Measurements from ENCODE around the gene KL. TPM values are rescaled to one million over a fixed set of nuclear protein-coding genes. Genes with fewer than 3 reads are reported as not detected.

The KL gene
- total RNA-seq, 1 donor, result 0.81 TPM

GRCh38 chr13:33018886-33019285 is 2.7 kb downstream of the KL start:
- no peak for DNase-seq (ENCODE audit: low read depth)
- H3K4me3 ChIP-seq (ENCODE audit: low read depth, low read length), result no peak overlapping the region
- TF ChIP-seq CTCF (IDR thresholded peaks at IDR 0.05; ENCODE audit: insufficient read depth, low read length), result no peak

- H3K4me3 ChIP-seq (ENCODE audit: low read depth, low read length), result no peak overlapping the region
- no peak for DNase-seq (ENCODE audit: low read depth)
- TF ChIP-seq CTCF (IDR thresholded peaks at IDR 0.05; ENCODE audit: insufficient read depth, low read length), result no peak
Measured at GRCh38 chr13:33022986-33023385, 6.8 kb downstream of the KL start.

- DNase-seq (ENCODE audit: low read depth), result no peak
- H3K4me3 ChIP-seq (ENCODE audit: low read depth, low read length), result no peak overlapping the region
- no peak for TF ChIP-seq CTCF (IDR thresholded peaks at IDR 0.05; ENCODE audit: insufficient read depth, low read length)
Measured at GRCh38 chr13:33025220-33025744, 9.1 kb downstream of the KL start.

GRCh38 chr13:33026489-33027152 is 10.4 kb downstream of the KL start:
- no peak overlapping the region for H3K4me3 ChIP-seq (ENCODE audit: low read depth, low read length)
- no peak for TF ChIP-seq CTCF (IDR thresholded peaks at IDR 0.05; ENCODE audit: insufficient read depth, low read length)

GRCh38 chr13:33028620-33029019 is 12.4 kb downstream of the KL start:
- no peak for TF ChIP-seq CTCF (IDR thresholded peaks at IDR 0.05; ENCODE audit: insufficient read depth, low read length)
- DNase-seq (ENCODE audit: low read depth), result peak; percentile 15
- H3K4me3 ChIP-seq (ENCODE audit: low read depth, low read length), result no peak overlapping the region

More at GRCh38 chr13:33026489-33027152, 10.4 kb downstream of the KL start:
- DNase-seq (ENCODE audit: low read depth), result no peak

- no peak overlapping the region for H3K4me3 ChIP-seq (ENCODE audit: low read depth, low read length)
- DNase-seq (ENCODE audit: low read depth), result no peak
- TF ChIP-seq CTCF (IDR thresholded peaks at IDR 0.05; ENCODE audit: insufficient read depth, low read length), result no peak
Measured at GRCh38 chr13:33031277-33031676, 15.1 kb downstream of the KL start.

Data from fibroblast of the aortic adventitia (primary cell).